NCI-H2227 (cell line): Measurements from ENCODE around the gene SLC25A21.
"Not testable (repeated sequence)": the region's sequence is repeated elsewhere in the genome, so short reads cannot be mapped to it uniquely, and the experiment has no call there.

Source experiments
- DNase-seq: peaks from one replicate; lab custom pipeline; 2025; ENCODE audit not compliant: unreplicated experiment; lab: John Stamatoyannopoulos, UW

The SLC25A21 gene

DNA sequence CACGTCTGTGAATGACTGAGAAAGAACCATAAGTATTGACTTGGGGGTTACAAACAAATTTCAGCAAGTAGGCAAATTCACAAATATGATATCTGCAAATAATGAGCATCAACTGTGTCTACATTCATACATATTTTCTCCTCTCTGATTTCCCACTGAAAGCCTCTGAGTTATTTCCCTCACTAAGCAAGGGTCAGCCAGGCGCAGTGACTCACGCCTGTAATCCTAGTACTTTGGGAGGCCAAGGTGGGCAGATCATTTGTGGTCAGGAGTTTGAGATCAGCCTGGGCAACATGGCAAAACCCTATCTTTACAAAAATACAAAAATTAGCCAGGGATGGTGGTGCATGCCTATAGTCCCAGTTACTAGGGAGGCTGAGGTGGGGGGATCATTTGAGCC, 80.8 kb downstream of the SLC25A21 start:
- no peak for DNase-seq

- no peak for DNase-seq
Measured at GRCh38 chr14:37090026-37090425, 82.4 kb downstream of the SLC25A21 start.

- DNase-seq, result no peak
Measured at GRCh38 chr14:37089410-37089809, 83.0 kb downstream of the SLC25A21 start.

DNA sequence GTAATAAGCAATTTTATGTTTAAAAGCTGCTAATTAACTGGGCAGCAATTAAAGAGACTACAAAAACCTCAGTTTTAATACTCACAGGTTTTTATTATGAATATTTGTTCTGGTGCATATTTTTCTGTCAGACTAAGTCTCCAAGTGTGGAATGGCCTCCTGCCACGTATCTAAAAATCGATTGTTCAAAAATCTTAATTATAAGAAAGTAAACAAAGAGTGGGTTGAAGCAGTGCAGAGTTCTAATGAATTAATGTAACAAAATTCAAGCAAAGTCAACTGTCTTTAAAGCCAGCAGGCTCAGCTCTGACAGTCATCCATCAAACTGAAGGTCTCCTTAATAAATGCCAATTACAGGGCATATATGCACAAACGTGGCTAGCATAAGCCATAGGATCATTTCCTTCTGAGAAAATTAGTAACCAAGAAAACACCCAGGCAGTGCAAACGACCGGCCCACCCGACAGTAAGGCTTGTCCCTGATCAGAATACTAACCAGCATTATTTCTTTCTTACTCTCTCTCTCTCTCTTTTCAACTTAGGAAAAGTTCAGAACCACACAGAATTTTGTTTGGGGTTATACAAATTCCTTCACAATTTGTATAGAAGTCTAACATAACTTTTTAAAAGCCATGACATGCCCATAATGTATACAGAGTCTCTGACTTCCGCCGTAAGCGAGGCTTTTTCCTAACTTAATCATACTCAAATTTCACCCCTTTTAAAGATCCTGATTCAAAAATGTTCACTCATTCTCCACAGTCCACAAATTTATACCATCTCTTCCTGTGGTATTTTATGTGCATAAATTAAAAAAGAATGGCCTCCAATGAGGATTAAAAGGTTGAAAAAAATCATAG, 83.8 kb downstream of the SLC25A21 start:
- no peak for DNase-seq

GRCh38 chr14:37087520-37087919, 84.9 kb downstream of the SLC25A21 start:
- DNase-seq, result no peak

DNA sequence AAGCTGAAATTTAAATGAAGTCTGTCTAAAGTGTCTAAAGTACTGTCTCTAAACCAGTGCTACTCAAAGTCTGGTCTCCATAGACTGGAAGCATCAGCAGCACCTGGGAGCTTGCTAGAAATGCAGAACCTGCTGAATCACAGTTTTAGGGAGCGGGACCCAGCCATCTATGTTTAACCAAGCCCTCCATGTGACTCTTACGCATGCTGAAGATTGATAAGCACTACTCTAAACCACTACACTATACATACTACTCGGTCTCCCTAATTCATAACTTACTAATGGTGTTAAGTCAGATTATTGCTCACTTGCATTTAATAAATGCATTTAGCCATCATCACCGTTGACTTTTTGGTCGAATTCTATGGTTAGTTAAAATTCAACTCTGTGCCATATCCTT, 88.8 kb downstream of the SLC25A21 start:
- DNase-seq, result no peak

- no peak for DNase-seq
Measured at GRCh38 chr14:37082449-37082848, 90.0 kb downstream of the SLC25A21 start.

- no peak for DNase-seq
Measured at GRCh38 chr14:37081856-37082255, 90.5 kb downstream of the SLC25A21 start.

GRCh38 chr14:37081218-37081617, 91.2 kb downstream of the SLC25A21 start:
- no peak for DNase-seq

DNA sequence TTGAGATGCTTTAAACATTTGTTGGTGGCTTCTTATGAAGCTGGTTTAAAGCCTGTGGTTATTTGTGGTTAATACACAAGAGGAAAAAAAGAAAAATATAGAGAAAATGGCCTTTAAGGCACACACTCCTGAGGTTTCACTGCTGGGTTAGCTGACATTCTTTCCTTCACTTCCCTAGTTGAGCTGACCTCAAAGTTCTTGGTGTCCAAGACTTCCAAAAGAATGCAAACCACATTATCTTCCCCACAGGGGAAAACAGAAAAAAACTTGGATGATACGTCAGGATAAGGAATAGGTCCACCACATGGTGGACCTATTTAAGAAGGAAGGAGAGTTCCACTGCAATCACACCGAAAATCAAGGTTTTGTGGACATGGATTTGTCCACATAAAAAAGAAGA, 94.3 kb downstream of the SLC25A21 start:
- no peak for DNase-seq

DNA sequence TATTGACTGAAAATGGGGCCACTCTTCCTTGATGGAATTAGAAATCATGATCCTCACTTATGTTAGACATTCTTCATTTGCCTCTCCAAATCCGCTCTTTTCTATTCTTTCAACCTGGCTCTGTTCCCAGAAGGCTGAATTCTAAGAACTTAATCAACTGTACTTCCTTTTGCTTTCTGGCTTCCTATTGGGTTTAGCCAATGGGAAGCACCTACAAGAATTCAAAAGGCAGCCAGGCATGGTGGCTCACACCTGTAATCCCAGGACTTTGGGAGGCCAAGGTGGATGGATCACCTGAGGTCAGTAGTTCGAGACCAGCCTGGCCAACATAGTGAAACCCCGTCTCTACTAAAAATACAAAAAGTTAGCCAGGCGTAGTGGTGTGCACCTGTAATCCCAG, 98.1 kb downstream of the SLC25A21 start:
- DNase-seq, result not testable (repeated sequence)

GRCh38 chr14:37063467-37064240, 108.8 kb downstream of the SLC25A21 start:
- no peak for DNase-seq

DNA sequence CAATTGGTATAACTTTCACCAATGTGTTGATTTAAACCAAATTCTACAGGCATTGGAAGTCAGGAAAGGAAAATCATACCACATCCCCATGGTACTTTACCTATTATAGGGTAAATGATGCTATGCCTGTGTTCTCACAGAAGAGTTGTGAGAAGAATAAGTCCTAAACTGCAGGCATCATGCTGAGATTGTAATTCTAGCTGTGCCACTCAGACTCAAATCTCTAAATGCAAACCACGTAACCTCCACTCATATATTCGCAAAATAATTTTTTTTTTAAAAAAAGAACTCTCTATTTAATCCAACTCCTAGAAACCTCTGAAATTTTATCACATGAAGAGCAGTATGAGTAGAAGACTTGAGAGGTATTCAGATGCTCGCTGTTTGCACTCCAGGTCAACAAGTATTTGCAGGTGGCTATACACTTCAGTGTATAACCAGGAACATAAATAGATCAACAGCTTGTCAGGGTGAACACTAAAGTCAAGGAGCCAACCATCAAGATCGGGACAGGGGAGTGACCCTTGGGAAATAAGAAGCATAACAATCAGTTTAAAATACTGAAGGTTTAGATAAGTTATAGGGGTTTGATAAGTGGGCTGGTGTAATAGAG, 110.1 kb downstream of the SLC25A21 start:
- no peak for DNase-seq

- no peak for DNase-seq
Measured at GRCh38 chr14:37061697-37062096, 110.7 kb downstream of the SLC25A21 start.

GRCh38 chr14:37060496-37061260, 111.7 kb downstream of the SLC25A21 start:
- DNase-seq, result no peak

GRCh38 chr14:37057776-37058175, 114.6 kb downstream of the SLC25A21 start:
- DNase-seq, result no peak

DNA sequence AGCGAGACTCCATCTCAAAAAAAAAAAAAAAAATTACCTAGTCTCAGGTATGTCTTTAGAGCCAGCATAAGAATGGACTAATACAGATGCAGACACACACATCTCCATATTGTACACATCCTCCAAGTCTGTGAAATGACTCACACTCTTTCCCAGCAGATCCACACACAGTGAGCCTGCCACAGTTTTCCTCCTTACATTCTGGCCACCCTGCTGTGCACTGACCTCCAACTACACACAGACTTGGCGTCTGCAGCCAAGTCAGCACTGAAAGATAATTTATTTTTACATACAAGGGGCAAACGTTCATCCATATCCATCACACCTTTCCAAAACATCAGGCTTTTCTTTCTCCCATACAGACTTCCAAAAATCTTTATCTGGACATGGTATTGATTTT, 115.9 kb downstream of the SLC25A21 start:
- DNase-seq, result no peak

DNA sequence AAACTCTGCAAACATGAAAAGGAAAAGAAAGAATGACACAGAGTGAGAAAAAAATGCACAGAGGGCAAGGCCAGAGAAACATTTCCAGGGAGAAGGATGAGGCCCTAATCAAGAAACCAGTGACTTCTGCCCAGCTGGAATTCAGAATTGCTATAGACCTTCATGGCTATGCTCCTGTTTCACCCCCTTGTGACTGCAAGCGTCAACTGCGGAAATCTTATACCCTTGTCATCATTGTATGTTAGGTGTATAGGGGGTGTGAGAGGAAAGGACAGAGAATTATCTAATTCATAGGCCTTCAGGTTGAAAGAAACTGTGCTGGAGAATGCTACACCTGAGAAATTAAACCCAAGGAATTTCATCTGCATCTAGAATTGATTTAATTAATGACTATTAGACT, 117.5 kb downstream of the SLC25A21 start:
- no peak for DNase-seq

- no peak for DNase-seq
Measured at GRCh38 chr14:37054144-37054543, 118.3 kb downstream of the SLC25A21 start.

- DNase-seq, result no peak
Measured at GRCh38 chr14:37051680-37052079, 120.7 kb downstream of the SLC25A21 start.

DNA sequence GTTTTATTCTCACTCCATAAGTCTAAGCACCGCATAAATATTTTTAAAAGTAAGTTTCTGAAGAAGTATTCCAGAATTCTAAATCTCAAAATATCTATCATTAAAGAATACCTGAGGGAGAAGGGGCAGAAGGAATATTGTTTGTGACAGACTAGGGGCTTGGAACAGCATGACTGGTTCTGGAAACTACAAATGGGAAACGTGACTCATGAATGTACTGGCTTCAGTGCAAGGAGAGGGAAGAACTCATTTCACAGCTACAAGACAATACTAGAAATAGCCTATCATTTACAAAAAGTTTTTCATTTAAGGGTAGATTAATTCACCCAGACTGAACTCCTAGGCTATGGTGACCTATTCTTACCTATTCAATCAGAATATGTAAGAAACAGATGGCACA, 121.3 kb downstream of the SLC25A21 start:
- no peak for DNase-seq
